Ovary (tissue), 9 donors: ENCODE data around the gene MAML2. TPM values are rescaled to one million over a fixed set of nuclear protein-coding genes. Genes with fewer than 3 reads are reported as not detected.

Experiments
- DNase-seq, 5 donors: peaks; one replicate each; pipeline ENCODE4 v3.0.0-alpha.2; 2019 to 2020
- H3K27ac ChIP-seq, 2 donors: fragments of 200-600 bp; one replicate each; pipeline versions ENCODE4 v1.5.1 to v1.8.0; 2019 to 2022
- H3K27me3 ChIP-seq: fragments of 200-600 bp; one replicate; pipeline ENCODE4 v1.8.0; 2022
- H3K36me3 ChIP-seq: fragments of 200-600 bp; sonication (generic); one replicate; pipeline ENCODE4 v1.5.1; 2019
- H3K4me1 ChIP-seq: one replicate; pipeline ENCODE4 v1.8.1; 2013; ENCODE audit warnings: mild to moderate bottlenecking, moderate library complexity; ENCODE audit not compliant: insufficient read depth
- H3K4me3 ChIP-seq: fragments of 200-600 bp; sonication (generic); one replicate; pipeline ENCODE4 v1.5.1; 2017
- H3K9me3 ChIP-seq, 2 donors: fragments of 200-600 bp in 1 of 2; sonication (generic) in 1 of 2; one replicate each; pipeline versions ENCODE4 v1.5.1 to v1.8.1; 2013 to 2019; ENCODE audit warnings: mild to moderate bottlenecking in 1 of 2, moderate library complexity in 1 of 2
- CTCF ChIP-seq, 3 donors: fragments of 450-650 bp in 2 of 3; fragments of 200-600 bp in 1 of 3; IDR thresholded peaks; one replicate each; pipeline versions ENCODE4 v1.5.1 to v1.8.0; 2016 to 2022; ENCODE audit warnings: antibody characterized with exemption in 3 of 3, mild to moderate bottlenecking in 1 of 3
- EP300 ChIP-seq: sonication (generic); formaldehyde crosslinking; IDR thresholded peaks from one replicate; pipeline ENCODE4 v1.6.1; 2017; ENCODE audit warnings: antibody characterized with exemption
- POLR2A ChIP-seq: fragments of 450-650 bp; IDR thresholded peaks from one replicate; pipeline ENCODE4 v1.6.1; 2017; ENCODE audit warnings: antibody characterized with exemption, mild to moderate bottlenecking, moderate library complexity
- WGBS, 3 donors: extraction: QIAGEN DNeasy Blood & Tissue Kit in 1 of 3; methylation state at CpG; one replicate each; pipeline versions ENCODE4 v1.1.5 to v1.1.7; 2013 to 2017; 5-methylcytosine and 5-hydroxymethylcytosine counted together
- intact Hi-C, 4 donors: fragments of 100-400 bp; cut with DNase I; formaldehyde crosslinking; loops; one replicate each; pipeline versions ENCODE4 v1.11.0 to v1.15.1; 2022 to 2023
- polyA plus RNA-seq, 2 donors: library from polyadenylated mRNA; stranded (reverse); fragments of 200-250 nt in 1 of 2; fragments of 350-450 nt in 1 of 2; fragmentation: Illumina TruSeq in 1 of 2; extraction: RNeasy Lipid Tissue Mini Kit (QIAGEN cat#74804) in 1 of 2; gene quantifications; one replicate each; pipeline ENCODE4 v1.2.3, GENCODE V29; 2013 to 2014
- total RNA-seq, 7 donors: library from RNA; depleted of rRNA in 2 of 7; stranded (reverse); fragments of >200 nt in 2 of 7; fragmentation: NEBNext Ultra II Directional in 3 of 7; extraction: Animal tissue kit (Norgen Biotek cat#: 25700) in 3 of 7; gene quantifications; one replicate each; pipeline versions ENCODE4 v1.1.0 to v1.2.4, GENCODE V29; 2016 to 2023
- donor health status: DM: no; HTN: no; CAD: no; lungs with moderate emphysema.
- donor health status: DM: no; HTN: no; CAD: no.
- donor health status: Bipolar disorder and iron deficiency.
- donor health status: DM: yes; HTN: yes; CAD: no.
- donor health status: DM: no; HTN: no; CAD: no.
- donor health status: DM: yes; HTN: yes; CAD: no.

MAML2 gene
- total and polyA plus RNA-seq, 9 donors, result 7.3 to 17.5 (median 14.6) TPM

GRCh38 chr11:96149743-96150555 lies 193.0 kb downstream of the MAML2 start:
- no peaks in the 10 kb centered on the region for H3K9me3 ChIP-seq
- 74 to 83% (median 80%) methylated on average over 7 of the region's 7 CpGs for WGBS, 3 donors
- H3K27ac ChIP-seq, result no peak overlapping the region
- no peak for DNase-seq
- intact Hi-C loops, result loop anchor here in 1 of 4 donors (10.0 kb wide), 1 partner anchor 75 kb away; no protein-coding TSS in a partner anchor
- no peak overlapping the region for H3K4me3 ChIP-seq
- TF ChIP-seq EP300 (no peak), POLR2A (no peak), CTCF (IDR thresholded peaks at IDR 0.05) (no peak)
- peaks cover 4% of the 10 kb centered on the region for H3K4me1 ChIP-seq
- no peaks in the 10 kb centered on the region for H3K27me3 ChIP-seq
- no peaks in the 10 kb centered on the region for H3K36me3 ChIP-seq

DNA sequence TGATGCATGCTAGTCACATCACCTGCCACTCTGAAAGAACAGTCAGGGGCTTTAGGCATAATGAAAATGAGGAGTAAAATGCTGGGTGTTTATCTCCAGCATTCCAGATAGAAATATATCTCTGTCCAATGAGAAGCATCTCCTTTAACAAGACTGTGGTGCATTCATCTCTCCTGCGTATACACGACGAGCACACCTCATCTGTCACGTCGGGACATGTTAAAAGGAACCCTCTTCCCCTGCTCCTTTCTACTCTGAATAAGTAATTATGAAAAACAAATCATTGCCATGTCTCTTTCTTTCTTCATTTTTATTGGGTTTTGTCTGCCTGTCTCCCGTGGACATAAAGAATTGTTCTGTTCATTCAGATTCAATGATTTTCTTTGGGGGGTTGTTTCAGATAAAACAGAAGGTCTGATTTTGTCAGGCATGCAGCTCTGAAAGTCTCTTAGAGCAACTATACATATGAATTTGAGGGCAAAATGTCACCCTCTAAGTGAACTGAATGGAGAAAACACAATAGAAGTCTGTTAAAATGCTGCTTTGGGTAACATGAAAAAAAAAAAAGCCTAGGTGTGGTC lies 195.0 kb downstream of the MAML2 start:
- TF ChIP-seq EP300 (no peak), POLR2A (no peak), CTCF (IDR thresholded peaks at IDR 0.05) (no peak)
- no peak overlapping the region for H3K4me3 ChIP-seq
- H3K27me3 ChIP-seq, result no peaks in the 10 kb centered on the region
- no peak overlapping the region for H3K27ac ChIP-seq
- WGBS, 3 donors, result 91 to 93% (median 92%) methylated on average over 6 of the region's 6 CpGs
- H3K36me3 ChIP-seq, result no peaks in the 10 kb centered on the region
- DNase-seq, result no peak
- H3K4me1 ChIP-seq, result no peaks in the 10 kb centered on the region
- H3K9me3 ChIP-seq, result no peaks in the 10 kb centered on the region
- intact Hi-C loops, result loop anchor here in 1 of 4 donors (10.0 kb wide), 1 partner anchor 73 kb away; no protein-coding TSS in a partner anchor

GRCh38 chr11:96147186-96147585 lies 195.8 kb downstream of the MAML2 start:
- no peaks in the 10 kb centered on the region for H3K36me3 ChIP-seq
- TF ChIP-seq CTCF (IDR thresholded peaks at IDR 0.05), result no peak
- TF ChIP-seq POLR2A, result no peak
- TF ChIP-seq EP300, result no peak
- WGBS, 3 donors, result 77 to 83% (median 79%) methylated on average over 2 of the region's 2 CpGs
- peaks cover 1% of the 10 kb centered on the region for H3K4me1 ChIP-seq
- H3K9me3 ChIP-seq, result no peaks in the 10 kb centered on the region
- no peak overlapping the region for H3K4me3 ChIP-seq
- no peak overlapping the region for H3K27ac ChIP-seq
- no peaks in the 10 kb centered on the region for H3K27me3 ChIP-seq
- DNase-seq, result no peak
- intact Hi-C loops, result loop anchor here in 1 of 4 donors (10.0 kb wide), 1 partner anchor 72 kb away; no protein-coding TSS in a partner anchor

- intact Hi-C loops, result loop anchor here in 1 of 4 donors (10.0 kb wide), 1 partner anchor 72 kb away; no protein-coding TSS in a partner anchor
- no peak for TF ChIP-seq CTCF (IDR thresholded peaks at IDR 0.05)
- TF ChIP-seq POLR2A, result no peak
- no peak for TF ChIP-seq EP300
- Histone ChIP-seq H3K4me3 (no peak overlapping the region), H3K27ac (no peak overlapping the region), H3K4me1 (peaks cover 1% of the 10 kb centered on the region), H3K9me3 (no peaks in the 10 kb centered on the region), H3K36me3 (no peaks in the 10 kb centered on the region), H3K27me3 (no peaks in the 10 kb centered on the region)
- DNase-seq, result no peak
Measured at GRCh38 chr11:96146765-96147164, 196.2 kb downstream of the MAML2 start.
